ENCODE results near the gene KRT17. TPM values are rescaled to one million over a fixed set of nuclear protein-coding genes. Genes with fewer than 3 reads are reported as not detected.
A peak's percentile ranks its signal among the peaks of the same experiment; 100 is the strongest.

Gene KRT17
- total RNA-seq, 1 experiment from 2014 or later, result 29.0 TPM

GRCh38 chr17:41667280-41668041 is 43.1 kb upstream of the KRT17 start:
- POLR2A ChIA-PET (ENCODE audit: unreplicated experiment), result interaction anchor here (0.5 kb wide), 1 partner anchor 137 kb away, joined by 7 read pairs; no protein-coding TSS in a partner anchor
- Histone ChIP-seq H3K36me3 (ENCODE audit: low read depth) (no peaks in the 10 kb centered on the region), H4K20me1 (ENCODE audit: insufficient read depth) (no peaks in the 10 kb centered on the region), H3K79me2 (ENCODE audit: low read depth) (no peaks in the 10 kb centered on the region), H3K27ac (no peak overlapping the region), H3F3A (ENCODE audit: insufficient read depth, low read depth) (peaks cover 9% of the 10 kb centered on the region; the same call in 1 of the 2 replicates), H3K4me1 (replicated peaks; ENCODE audit: insufficient read depth) (peaks cover 26% of the 10 kb centered on the region), H3K4me2 (peak overlapping the region; percentile 100), H2AFZ (peak overlapping the region; percentile 37; the same call in 1 of the 2 replicates), H3K27me3 (ENCODE audit: insufficient read depth, low read depth) (no peaks in the 10 kb centered on the region), H3K4me3 (no peak overlapping the region), H3K9me2 (ENCODE audit: insufficient read depth) (no peaks in the 10 kb centered on the region), H3K9me3 (ENCODE audit: insufficient read depth, low read depth) (no peaks in the 10 kb centered on the region)
- BruUV-seq (replicated peaks), result no TSS peak
- TF ChIP-seq CTCF (conservative IDR thresholded peaks at IDR 0.05), result peak; percentile 41; the same call in 1 of the 2 replicates
- no peak for TF ChIP-seq EZH2 (IDR thresholded peaks at IDR 0.05; ENCODE audit: low read depth)
- intact Hi-C loops (cut with micrococcal nuclease; ENCODE audit: unreplicated experiment), result loop anchor here (2.0 to 10.0 kb wide), 5 partner anchors 250 to 1313 kb away; no protein-coding TSS in a partner anchor
- DNase-seq, result no peak
- CTCF ChIA-PET, result interaction anchor here (0.7 kb wide), 1 partner anchor 11 kb away, joined by 3 read pairs; no protein-coding TSS in a partner anchor

GRCh38 chr17:41666708-41667279 is 42.4 kb upstream of the KRT17 start:
- BruUV-seq (replicated peaks), result no TSS peak
- Histone ChIP-seq H3F3A (ENCODE audit: insufficient read depth, low read depth) (peaks cover 4% of the 10 kb centered on the region; the same call in 1 of the 2 replicates), H3K4me2 (peak overlapping the region; percentile 100), H3K79me2 (ENCODE audit: low read depth) (no peaks in the 10 kb centered on the region), H2AFZ (peak overlapping the region; percentile 37; the same call in 1 of the 2 replicates), H3K27ac (no peak overlapping the region), H3K9me3 (ENCODE audit: insufficient read depth, low read depth) (no peaks in the 10 kb centered on the region), H3K4me1 (replicated peaks; ENCODE audit: insufficient read depth) (peaks cover 26% of the 10 kb centered on the region), H3K9me2 (ENCODE audit: insufficient read depth) (no peaks in the 10 kb centered on the region), H3K27me3 (ENCODE audit: insufficient read depth, low read depth) (no peaks in the 10 kb centered on the region), H3K36me3 (ENCODE audit: low read depth) (no peaks in the 10 kb centered on the region), H4K20me1 (ENCODE audit: insufficient read depth) (no peaks in the 10 kb centered on the region), H3K4me3 (peak overlapping the region; percentile 49; the same call in 1 of the 2 replicates)
- intact Hi-C loops (cut with micrococcal nuclease; ENCODE audit: unreplicated experiment), result loop anchor here (2.0 to 10.0 kb wide), 5 partner anchors 249 to 1312 kb away; no protein-coding TSS in a partner anchor
- CTCF ChIA-PET, result interaction anchor here (0.7 to 1.5 kb wide), 7 partner anchors 12 to 1554 kb away, joined by 3 to 4 read pairs (median 3); no protein-coding TSS in a partner anchor
- POLR2A ChIA-PET (ENCODE audit: unreplicated experiment), result interaction anchor here (0.6 kb wide), 1 partner anchor 18 kb away, joined by 3 read pairs; no protein-coding TSS in a partner anchor
- peak; percentile 95 for TF ChIP-seq CTCF (conservative IDR thresholded peaks at IDR 0.05)
- TF ChIP-seq EZH2 (IDR thresholded peaks at IDR 0.05; ENCODE audit: low read depth), result no peak
- DNase-seq, result peak; percentile 50 to 78

- Histone ChIP-seq H3K4me1 (replicated peaks; ENCODE audit: insufficient read depth) (peaks cover 26% of the 10 kb centered on the region), H3K79me2 (ENCODE audit: low read depth) (no peaks in the 10 kb centered on the region), H3K4me3 (peak overlapping the region; percentile 46; the same call in 1 of the 2 replicates), H3K27me3 (ENCODE audit: insufficient read depth, low read depth) (no peaks in the 10 kb centered on the region), H3K9me3 (ENCODE audit: insufficient read depth, low read depth) (no peaks in the 10 kb centered on the region), H3K4me2 (peak overlapping the region; percentile 100), H3K9me2 (ENCODE audit: insufficient read depth) (no peaks in the 10 kb centered on the region), H3F3A (ENCODE audit: insufficient read depth, low read depth) (peaks cover 4% of the 10 kb centered on the region; the same call in 1 of the 2 replicates), H3K27ac (peak overlapping the region; percentile 29; the same call in 1 of the 2 replicates), H4K20me1 (ENCODE audit: insufficient read depth) (no peaks in the 10 kb centered on the region), H3K36me3 (ENCODE audit: low read depth) (no peaks in the 10 kb centered on the region), H2AFZ (peak overlapping the region; percentile 78)
- intact Hi-C loops (cut with micrococcal nuclease; ENCODE audit: unreplicated experiment), result loop anchor here (2.0 to 10.0 kb wide), 5 partner anchors 249 to 1311 kb away; no protein-coding TSS in a partner anchor
- TF ChIP-seq EZH2 (IDR thresholded peaks at IDR 0.05; ENCODE audit: low read depth) (no peak), CTCF (conservative IDR thresholded peaks at IDR 0.05) (peak; percentile 40)
- ChIA-PET CTCF (interaction anchor here (0.7 to 2.8 kb wide), 9 partner anchors 18 to 1553 kb away, joined by 3 to 15 read pairs (median 3); no protein-coding TSS in a partner anchor), POLR2A (ENCODE audit: unreplicated experiment) (interaction anchor here (0.6 to 1.1 kb wide), 2 partner anchors 14 to 18 kb away, joined by 3 read pairs; no protein-coding TSS in a partner anchor)
- peak in 1 of 2 experiments; percentile 36 for DNase-seq
- BruUV-seq (replicated peaks), result no TSS peak
Observed at GRCh38 chr17:41666237-41666641, 41.9 kb upstream of the KRT17 start.

Data from PC-9 (cell line).